ENCODE data around the gene LRRC10B. TPM values are rescaled to one million over a fixed set of nuclear protein-coding genes. Genes with fewer than 3 reads are reported as not detected.

The LRRC10B gene
- total and polyA plus RNA-seq, 2 experiments from 2014 or later, result 0.43 to 0.68 TPM

GRCh38 chr11:61486011-61486620 is 22.4 kb upstream of the LRRC10B start:
- no peaks in the 10 kb centered on the region for H3K79me2 ChIP-seq
- WGBS (ENCODE audit: low lambda C conversion rate, missing lambda C conversion rate), result 88% methylated on average over 6 of the region's 6 CpGs
- no peak overlapping the region for H3K4me3 ChIP-seq
- no peak overlapping the region for H3K27ac ChIP-seq
- H3K4me2 ChIP-seq, result no peak overlapping the region
- H3K4me1 ChIP-seq (ENCODE audit: insufficient read depth), result peaks cover 24% of the 10 kb centered on the region
- no peak for DNase-seq (ENCODE audit: low spot score)
- no peaks in the 10 kb centered on the region for H3K9me2 ChIP-seq (replicated peaks; ENCODE audit: insufficient read depth)
- H4K20me1 ChIP-seq (ENCODE audit: insufficient read depth, poor library complexity, severe bottlenecking), result no peaks in the 10 kb centered on the region
- TF ChIP-seq CTCF (IDR thresholded peaks at IDR 0.05; ENCODE audit: poor library complexity) (no peak), EZH2phosphoT487 (IDR thresholded peaks at IDR 0.05; ENCODE audit: low read depth, severe bottlenecking, unreplicated experiment) (no peak), EZH2 (IDR thresholded peaks at IDR 0.05; ENCODE audit: borderline replicate concordance) (no peak)
- H2AFZ ChIP-seq, result no peak overlapping the region
- H3K36me3 ChIP-seq (replicated peaks; ENCODE audit: insufficient read depth, low read depth), result no peaks in the 10 kb centered on the region
- H3K9me3 ChIP-seq (ENCODE audit: low read depth), result no peaks in the 10 kb centered on the region
- H3K27me3 ChIP-seq, result no peaks in the 10 kb centered on the region

- Histone ChIP-seq H2AFZ (no peak overlapping the region), H3K27me3 (no peaks in the 10 kb centered on the region), H3K4me3 (no peak overlapping the region), H3K36me3 (replicated peaks; ENCODE audit: insufficient read depth, low read depth) (no peaks in the 10 kb centered on the region), H3K4me2 (no peak overlapping the region), H3K9me3 (ENCODE audit: low read depth) (no peaks in the 10 kb centered on the region), H3K27ac (no peak overlapping the region), H4K20me1 (ENCODE audit: insufficient read depth, poor library complexity, severe bottlenecking) (no peaks in the 10 kb centered on the region), H3K79me2 (no peaks in the 10 kb centered on the region), H3K4me1 (ENCODE audit: insufficient read depth) (peaks cover 24% of the 10 kb centered on the region), H3K9me2 (replicated peaks; ENCODE audit: insufficient read depth) (no peaks in the 10 kb centered on the region)
- TF ChIP-seq EZH2 (IDR thresholded peaks at IDR 0.05; ENCODE audit: borderline replicate concordance) (no peak), CTCF (IDR thresholded peaks at IDR 0.05; ENCODE audit: poor library complexity) (no peak), EZH2phosphoT487 (IDR thresholded peaks at IDR 0.05; ENCODE audit: low read depth, severe bottlenecking, unreplicated experiment) (no peak)
- no peak for DNase-seq (ENCODE audit: low spot score)
- 83% methylated on average over 5 of the region's 5 CpGs for WGBS (ENCODE audit: low lambda C conversion rate, missing lambda C conversion rate)
Observed at GRCh38 chr11:61486779-61487178, 21.8 kb upstream of the LRRC10B start.

GRCh38 chr11:61487342-61488025 is 21.1 kb upstream of the LRRC10B start:
- no peaks in the 10 kb centered on the region for H3K36me3 ChIP-seq (replicated peaks; ENCODE audit: insufficient read depth, low read depth)
- H4K20me1 ChIP-seq (ENCODE audit: insufficient read depth, poor library complexity, severe bottlenecking), result no peaks in the 10 kb centered on the region
- peaks cover 24% of the 10 kb centered on the region for H3K4me1 ChIP-seq (ENCODE audit: insufficient read depth)
- DNase-seq (ENCODE audit: low spot score), result no peak
- no peak overlapping the region for H2AFZ ChIP-seq
- no peaks in the 10 kb centered on the region for H3K79me2 ChIP-seq
- no peak overlapping the region for H3K27ac ChIP-seq
- H3K27me3 ChIP-seq, result no peaks in the 10 kb centered on the region
- no peaks in the 10 kb centered on the region for H3K9me2 ChIP-seq (replicated peaks; ENCODE audit: insufficient read depth)
- 96% methylated on average over 4 of the region's 4 CpGs for WGBS (ENCODE audit: low lambda C conversion rate, missing lambda C conversion rate)
- TF ChIP-seq EZH2 (IDR thresholded peaks at IDR 0.05; ENCODE audit: borderline replicate concordance) (no peak), CTCF (IDR thresholded peaks at IDR 0.05; ENCODE audit: poor library complexity) (no peak), EZH2phosphoT487 (IDR thresholded peaks at IDR 0.05; ENCODE audit: low read depth, severe bottlenecking, unreplicated experiment) (no peak)
- H3K4me3 ChIP-seq, result no peak overlapping the region
- no peak overlapping the region for H3K4me2 ChIP-seq
- H3K9me3 ChIP-seq (ENCODE audit: low read depth), result no peaks in the 10 kb centered on the region
